ENCODE data around the gene GRID1. TPM values are rescaled to one million over a fixed set of nuclear protein-coding genes. Genes with fewer than 3 reads are reported as not detected.

GRID1 gene
- polyA plus RNA-seq, 1 donor (not counting 4 experiments of a cell fraction or from before 2014, with no cell fraction given) = 0.01 TPM

GRCh38 chr10:86211691-86212390, 154.8 kb downstream of the GRID1 start:
- H3K27me3 ChIP-seq (ENCODE audit: control insufficient read depth, extremely low read depth, insufficient read depth, low read length) = no peaks in the 10 kb centered on the region
- no peak overlapping the region for H3K4me2 ChIP-seq (ENCODE audit: control insufficient read depth, extremely low read depth, insufficient read depth, low read depth, low read length)
- H3K9me3 ChIP-seq (ENCODE audit: control insufficient read depth, low read depth, low read length) = no peaks in the 10 kb centered on the region
- no peaks in the 10 kb centered on the region for H4K20me1 ChIP-seq (ENCODE audit: control insufficient read depth, extremely low read depth, insufficient read depth, low read length)
- H3K79me2 ChIP-seq (ENCODE audit: control insufficient read depth, insufficient read depth, low read length) = no peaks in the 10 kb centered on the region
- TF ChIP-seq CTCF (optimal IDR thresholded peaks at IDR 0.05 in 1 of 3, IDR thresholded peaks at IDR 0.05 in 1 of 3, conservative IDR thresholded peaks at IDR 0.05 in 1 of 3; ENCODE audit: extremely low read depth in 1 of 3, insufficient read depth in 2 of 3, low read length in 3 of 3) (no peak), EZH2 (IDR thresholded peaks at IDR 0.05; ENCODE audit: low read length) (no peak)
- FAIRE-seq (no peak), DNase-seq (ENCODE audit: low read depth, low spot score) (no peak)
- H3K4me1 ChIP-seq (ENCODE audit: control insufficient read depth, extremely low read depth, insufficient read depth, low read length) = no peaks in the 10 kb centered on the region
- no peak overlapping the region for H3K27ac ChIP-seq (ENCODE audit: control insufficient read depth, insufficient read depth, low read length)
- dilution Hi-C loops (cut with MboI; ENCODE audit: extremely low pct_ligation_motif_present, low sequenced_read_pairs) = no loop called here
- H3K9me1 ChIP-seq (ENCODE audit: control insufficient read depth, extremely low read depth, insufficient read depth, low read length) = no peaks in the 10 kb centered on the region
- no peak overlapping the region for H2AFZ ChIP-seq (ENCODE audit: control insufficient read depth, low read length)
- no peaks in the 10 kb centered on the region for H3K36me3 ChIP-seq (ENCODE audit: control insufficient read depth in 2 of 2, extremely low read depth in 1 of 2, insufficient read depth in 2 of 2, low read length in 2 of 2)
- H3K4me3 ChIP-seq (ENCODE audit: control insufficient read depth in 2 of 3, extremely low read depth in 1 of 3, insufficient read depth in 2 of 3, low read depth in 1 of 3, low read length in 3 of 3) = no peak overlapping the region
- no peak overlapping the region for H3K9ac ChIP-seq (ENCODE audit: control insufficient read depth, extremely low read depth, insufficient read depth, low read length)

GRCh38 chr10:86210416-86210815, 156.2 kb downstream of the GRID1 start:
- H3K27ac ChIP-seq (ENCODE audit: control insufficient read depth, insufficient read depth, low read length) = no peak overlapping the region
- no peak for FAIRE-seq
- H3K27me3 ChIP-seq (ENCODE audit: control insufficient read depth, extremely low read depth, insufficient read depth, low read length) = no peaks in the 10 kb centered on the region
- H3K4me1 ChIP-seq (ENCODE audit: control insufficient read depth, extremely low read depth, insufficient read depth, low read length) = no peaks in the 10 kb centered on the region
- no peak overlapping the region for H3K4me2 ChIP-seq (ENCODE audit: control insufficient read depth, extremely low read depth, insufficient read depth, low read depth, low read length)
- no peaks in the 10 kb centered on the region for H3K79me2 ChIP-seq (ENCODE audit: control insufficient read depth, insufficient read depth, low read length)
- H4K20me1 ChIP-seq (ENCODE audit: control insufficient read depth, extremely low read depth, insufficient read depth, low read length) = no peaks in the 10 kb centered on the region
- no peaks in the 10 kb centered on the region for H3K9me3 ChIP-seq (ENCODE audit: control insufficient read depth, low read depth, low read length)
- dilution Hi-C loops (cut with MboI; ENCODE audit: extremely low pct_ligation_motif_present, low sequenced_read_pairs) = no loop called here
- TF ChIP-seq EZH2 (IDR thresholded peaks at IDR 0.05; ENCODE audit: low read length) = no peak
- no peak for TF ChIP-seq CTCF (optimal IDR thresholded peaks at IDR 0.05 in 1 of 3, IDR thresholded peaks at IDR 0.05 in 1 of 3, conservative IDR thresholded peaks at IDR 0.05 in 1 of 3; ENCODE audit: extremely low read depth in 1 of 3, insufficient read depth in 2 of 3, low read length in 3 of 3)
- no peaks in the 10 kb centered on the region for H3K9me1 ChIP-seq (ENCODE audit: control insufficient read depth, extremely low read depth, insufficient read depth, low read length)
- H3K9ac ChIP-seq (ENCODE audit: control insufficient read depth, extremely low read depth, insufficient read depth, low read length) = no peak overlapping the region
- H3K4me3 ChIP-seq (ENCODE audit: control insufficient read depth in 2 of 3, extremely low read depth in 1 of 3, insufficient read depth in 2 of 3, low read depth in 1 of 3, low read length in 3 of 3) = no peak overlapping the region
- H3K36me3 ChIP-seq (ENCODE audit: control insufficient read depth in 2 of 2, extremely low read depth in 1 of 2, insufficient read depth in 2 of 2, low read length in 2 of 2) = no peaks in the 10 kb centered on the region
- no peak for DNase-seq (ENCODE audit: low read depth, low spot score)
- H2AFZ ChIP-seq (ENCODE audit: control insufficient read depth, low read length) = no peak overlapping the region
